GM18526 (cell line): Measurements from ENCODE around the gene IL1RAPL2.

Experiments used
- POLR2A ChIP-seq: IDR thresholded peaks from 3 replicates; pipeline ENCODE4 v1.6.1; 2011; ENCODE audit not compliant: insufficient read length; ENCODE audit errors: extremely low read depth

The IL1RAPL2 gene

DNA sequence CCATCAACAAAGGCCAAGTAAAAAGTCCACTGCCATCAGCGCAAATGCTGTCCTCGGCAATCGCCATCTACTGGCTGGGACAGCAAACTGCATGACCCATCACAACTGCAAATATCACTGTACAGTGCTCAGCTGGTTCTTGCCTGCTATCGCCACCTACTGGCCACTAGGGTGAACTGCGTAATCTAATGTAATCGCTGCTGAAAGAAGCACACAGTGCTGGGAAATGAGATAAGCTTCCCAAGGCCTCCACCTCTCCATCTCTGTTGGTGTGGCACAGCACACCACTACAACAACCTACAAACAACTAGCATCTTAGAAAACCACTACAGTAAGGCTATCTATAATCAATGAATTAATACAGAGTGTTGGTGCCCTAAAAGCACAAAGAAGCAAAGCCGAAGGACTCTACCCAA is 356.2 kb downstream of the IL1RAPL2 start:
- TF ChIP-seq POLR2A: no peak

DNA sequence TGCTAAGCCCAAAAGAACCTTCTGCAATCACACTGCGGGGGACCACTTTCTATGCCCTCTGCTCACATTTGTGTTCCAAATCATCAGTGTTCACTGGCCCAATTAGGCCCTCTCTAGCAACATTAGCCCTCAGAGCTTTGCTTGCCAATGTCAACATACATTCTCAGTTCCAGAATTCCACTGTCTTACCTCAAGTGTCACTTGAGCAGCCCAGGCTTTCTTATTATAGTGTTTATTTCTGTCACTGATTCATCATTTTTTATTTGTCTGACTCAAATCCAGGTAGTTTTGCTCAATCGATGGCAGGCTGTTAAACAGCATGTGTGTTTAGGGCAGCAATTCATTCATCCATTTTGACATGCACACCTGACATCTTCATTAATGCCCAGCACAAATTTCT is 363.3 kb downstream of the IL1RAPL2 start:
- no peak for TF ChIP-seq POLR2A

DNA sequence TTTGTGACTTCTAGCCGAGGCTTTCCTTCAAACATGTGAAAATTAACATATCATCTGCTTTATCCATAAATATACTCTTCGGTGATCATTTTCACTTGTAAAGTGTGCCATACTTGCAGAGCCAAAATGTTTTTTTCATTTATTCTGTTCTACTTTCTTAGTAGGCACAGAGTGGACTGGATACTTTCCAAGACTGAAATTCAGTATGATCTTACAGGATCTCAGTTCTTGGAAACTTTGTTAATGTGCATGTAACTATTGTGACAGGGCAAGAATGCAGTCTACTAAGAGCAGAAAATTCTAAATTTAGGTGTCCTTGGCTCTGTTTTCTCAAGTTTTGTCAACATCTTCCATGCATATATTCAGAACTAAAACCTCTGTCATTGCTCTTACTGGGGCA is 369.6 kb downstream of the IL1RAPL2 start:
- no peak for TF ChIP-seq POLR2A

DNA sequence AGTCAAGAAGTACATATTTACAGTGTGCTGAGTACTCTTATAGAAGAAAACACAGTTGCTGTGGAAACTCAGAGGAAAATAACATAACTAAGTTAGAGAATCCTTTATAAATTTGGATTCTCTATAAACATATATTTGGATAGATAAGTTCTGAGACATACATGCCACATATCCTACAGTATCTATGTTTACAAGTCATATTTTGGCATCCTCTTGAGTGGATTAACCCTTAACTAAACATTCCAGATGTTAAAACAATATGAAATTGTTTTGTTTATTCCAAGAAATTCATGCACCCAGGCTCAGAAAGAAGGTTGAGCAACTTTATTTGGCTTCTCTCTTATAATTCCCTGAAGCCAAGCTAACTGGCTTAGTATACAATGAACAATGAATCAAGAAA is 387.3 kb downstream of the IL1RAPL2 start:
- no peak for TF ChIP-seq POLR2A

GRCh38 chrX:104961926-104962325 is 395.9 kb downstream of the IL1RAPL2 start:
- no peak for TF ChIP-seq POLR2A

- TF ChIP-seq POLR2A: no peak
These were observed 402.2 kb downstream of the IL1RAPL2 start for GRCh38 chrX:104968241-104968640.

DNA sequence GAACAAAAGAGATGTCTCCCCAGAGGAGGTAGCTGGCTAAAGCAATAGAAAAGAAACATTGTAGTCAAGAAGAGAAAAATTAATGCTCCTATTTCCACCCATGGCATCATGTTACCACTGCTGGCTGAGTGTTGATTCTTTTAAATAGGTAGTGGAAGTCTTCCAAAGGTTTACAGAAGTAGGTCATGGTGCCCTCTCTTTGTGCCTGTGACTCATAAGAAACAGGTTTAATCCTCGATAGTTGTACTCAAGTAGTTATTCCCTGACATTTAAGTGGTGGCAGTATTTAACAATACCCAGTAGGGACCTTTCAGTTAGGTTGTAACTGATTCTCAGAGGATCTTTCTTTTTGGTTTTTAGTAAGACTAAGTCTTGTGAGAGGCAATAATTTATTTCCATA is 406.7 kb downstream of the IL1RAPL2 start:
- no peak for TF ChIP-seq POLR2A

- no peak for TF ChIP-seq POLR2A
These were observed 421.1 kb downstream of the IL1RAPL2 start for GRCh38 chrX:104987063-104987462.

GRCh38 chrX:104988038-104988437 is 422.0 kb downstream of the IL1RAPL2 start:
- no peak for TF ChIP-seq POLR2A

DNA sequence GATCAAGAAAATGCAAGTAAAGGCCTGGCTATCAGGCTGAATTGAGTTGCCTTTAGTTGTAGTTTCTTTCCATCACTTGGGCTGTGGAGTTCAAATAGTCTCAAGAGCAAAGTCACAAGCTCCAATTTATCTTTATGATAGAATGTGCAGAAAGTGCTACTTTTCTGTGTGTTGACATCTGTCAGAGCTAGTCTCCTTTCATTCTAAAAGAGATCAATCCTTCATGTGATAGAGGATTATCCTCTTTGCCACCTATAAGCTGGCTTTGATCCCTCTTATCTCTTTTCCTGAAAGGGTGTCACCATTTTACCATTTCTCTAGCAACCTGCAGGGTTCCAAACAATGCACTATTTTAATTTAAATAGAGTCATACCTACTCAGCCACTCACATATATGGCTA is 429.5 kb downstream of the IL1RAPL2 start:
- TF ChIP-seq POLR2A: no peak

GRCh38 chrX:105006103-105006502 is 440.1 kb downstream of the IL1RAPL2 start:
- TF ChIP-seq POLR2A: no peak

- no peak for TF ChIP-seq POLR2A
These were observed 441.0 kb downstream of the IL1RAPL2 start for GRCh38 chrX:105006996-105007395.

DNA sequence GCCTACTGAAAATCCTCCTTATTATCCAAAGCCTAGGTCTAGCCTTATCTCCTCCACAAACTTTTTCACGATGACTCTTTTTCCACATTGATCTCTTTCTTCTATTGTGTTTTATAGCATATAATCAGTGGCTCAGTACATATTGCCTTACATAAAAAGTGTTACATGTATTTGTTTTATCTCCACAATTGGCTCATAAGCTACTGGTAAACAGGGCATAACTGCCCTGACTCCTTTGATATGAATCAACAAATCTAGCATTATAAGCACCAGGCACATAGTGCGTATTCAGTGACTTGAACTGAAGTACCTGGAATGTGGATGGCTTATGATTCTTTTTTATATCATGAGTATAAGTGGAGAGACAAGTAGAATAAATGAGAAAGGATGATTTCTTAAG is 447.7 kb downstream of the IL1RAPL2 start:
- no peak for TF ChIP-seq POLR2A

GRCh38 chrX:105017641-105018040 is 451.6 kb downstream of the IL1RAPL2 start:
- no peak for TF ChIP-seq POLR2A

DNA sequence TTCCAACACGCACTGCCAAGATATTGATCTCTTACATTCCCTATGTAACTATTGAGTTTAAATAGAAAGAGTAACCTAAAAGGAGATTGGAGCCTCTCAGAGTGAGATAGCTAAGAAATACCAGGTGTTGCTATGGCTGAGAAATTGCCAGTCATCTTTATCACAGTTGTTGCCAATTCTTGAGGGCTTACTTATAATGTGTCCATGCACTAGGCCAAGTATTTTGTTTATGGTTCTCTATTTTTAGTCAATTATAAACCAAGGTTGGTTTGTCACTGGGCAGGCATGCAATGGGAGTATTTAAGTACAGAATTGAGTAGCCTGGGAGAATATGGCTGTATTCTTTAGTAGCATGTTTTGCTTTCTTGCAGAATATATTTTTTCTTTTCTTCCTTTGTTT is 452.9 kb downstream of the IL1RAPL2 start:
- no peak for TF ChIP-seq POLR2A

GRCh38 chrX:105038672-105039328 is 472.8 kb downstream of the IL1RAPL2 start:
- no peak for TF ChIP-seq POLR2A

- TF ChIP-seq POLR2A: no peak
These were observed 484.9 kb downstream of the IL1RAPL2 start for GRCh38 chrX:105050921-105051320.

DNA sequence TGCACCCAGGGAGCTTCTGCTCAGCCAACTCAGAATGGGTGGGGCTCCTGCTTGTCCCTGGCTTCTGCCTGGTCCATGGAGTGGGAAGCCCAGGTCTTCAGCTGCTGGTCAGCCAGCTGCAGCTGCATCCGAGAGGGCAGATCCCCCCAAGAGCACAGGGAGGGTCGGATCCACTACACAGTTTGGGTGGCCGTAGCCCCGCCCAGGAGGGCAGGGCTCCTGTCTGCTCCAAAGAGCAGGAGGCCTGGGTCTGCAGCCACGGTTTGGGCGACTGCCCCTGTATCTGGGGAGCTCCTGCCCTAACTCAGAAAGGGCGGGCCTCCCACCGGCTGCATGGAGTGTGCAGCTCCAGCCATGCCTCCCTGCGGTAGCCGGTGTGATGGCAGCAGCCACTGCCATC is 485.4 kb downstream of the IL1RAPL2 start:
- TF ChIP-seq POLR2A: no peak

GRCh38 chrX:105052926-105053325 is 486.9 kb downstream of the IL1RAPL2 start:
- TF ChIP-seq POLR2A: no peak
